ENCODE data around the gene MAN2A1. TPM values are rescaled to one million over a fixed set of nuclear protein-coding genes. Genes with fewer than 3 reads are reported as not detected.

MAN2A1 gene
- polyA plus RNA-seq, 1 donor from 2014 or later: 5.7 TPM

- no peak overlapping the region for H3K9ac ChIP-seq (ENCODE audit: low read length)
- no peak overlapping the region for H3K4me2 ChIP-seq (ENCODE audit: low read length)
- no peaks in the 10 kb centered on the region for H4K20me1 ChIP-seq (ENCODE audit: insufficient read depth)
Observed at GRCh38 chr5:109697339-109697738, 7.6 kb downstream of the MAN2A1 start.

GRCh38 chr5:109700516-109701153, 10.9 kb downstream of the MAN2A1 start:
- Histone ChIP-seq H3K4me2 (ENCODE audit: low read length) (no peak overlapping the region), H3K4me3 (ENCODE audit: low read length) (no peak overlapping the region), H3K27ac (ENCODE audit: low read length) (no peak overlapping the region), H3K9me2 (ENCODE audit: insufficient read depth, low read length) (no peaks in the 10 kb centered on the region), H3K79me2 (replicated peaks; ENCODE audit: insufficient read depth, low read length) (peaks cover 10% of the 10 kb centered on the region), H3K9me3 (ENCODE audit: low read length) (no peaks in the 10 kb centered on the region), H3K27me3 (ENCODE audit: insufficient read depth, low read depth, low read length) (no peaks in the 10 kb centered on the region), H3F3A (ENCODE audit: insufficient read depth, low read length, poor library complexity, severe bottlenecking) (no peaks in the 10 kb centered on the region), H3K9ac (ENCODE audit: low read length) (no peak overlapping the region), H3K36me3 (ENCODE audit: insufficient read depth, low read length) (no peaks in the 10 kb centered on the region), H2AFZ (ENCODE audit: low read depth, low read length) (no peak overlapping the region), H4K20me1 (ENCODE audit: insufficient read depth) (no peaks in the 10 kb centered on the region)
- TF ChIP-seq CTCF (IDR thresholded peaks at IDR 0.05; ENCODE audit: poor library complexity, severe bottlenecking): no peak

More at GRCh38 chr5:109697339-109697738, 7.6 kb downstream of the MAN2A1 start:
- Histone ChIP-seq H3K4me3 (ENCODE audit: low read length) (no peak overlapping the region), H3K27ac (ENCODE audit: low read length) (no peak overlapping the region), H3K9me2 (ENCODE audit: insufficient read depth, low read length) (no peaks in the 10 kb centered on the region), H3K79me2 (replicated peaks; ENCODE audit: insufficient read depth, low read length) (peaks cover 32% of the 10 kb centered on the region), H2AFZ (ENCODE audit: low read depth, low read length) (no peak overlapping the region), H3K9me3 (ENCODE audit: low read length) (no peaks in the 10 kb centered on the region), H3F3A (ENCODE audit: insufficient read depth, low read length, poor library complexity, severe bottlenecking) (no peaks in the 10 kb centered on the region), H3K27me3 (ENCODE audit: insufficient read depth, low read depth, low read length) (no peaks in the 10 kb centered on the region), H3K36me3 (ENCODE audit: insufficient read depth, low read length) (no peaks in the 10 kb centered on the region)
- TF ChIP-seq CTCF (IDR thresholded peaks at IDR 0.05; ENCODE audit: poor library complexity, severe bottlenecking): no peak
- no peak for TF ChIP-seq MXI1 (conservative IDR thresholded peaks at IDR 0.05; ENCODE audit: poor library complexity, severe bottlenecking)
- no peak for TF ChIP-seq REST (IDR thresholded peaks at IDR 0.05; ENCODE audit: borderline replicate concordance)

- Histone ChIP-seq H3K27me3 (ENCODE audit: insufficient read depth, low read depth, low read length) (no peaks in the 10 kb centered on the region), H3K4me2 (ENCODE audit: low read length) (no peak overlapping the region), H3K9me2 (ENCODE audit: insufficient read depth, low read length) (no peaks in the 10 kb centered on the region), H3K9ac (ENCODE audit: low read length) (no peak overlapping the region), H4K20me1 (ENCODE audit: insufficient read depth) (no peaks in the 10 kb centered on the region), H3K9me3 (ENCODE audit: low read length) (no peaks in the 10 kb centered on the region), H3F3A (ENCODE audit: insufficient read depth, low read length, poor library complexity, severe bottlenecking) (no peaks in the 10 kb centered on the region), H3K4me3 (ENCODE audit: low read length) (no peak overlapping the region), H2AFZ (ENCODE audit: low read depth, low read length) (no peak overlapping the region), H3K79me2 (replicated peaks; ENCODE audit: insufficient read depth, low read length) (peaks cover 7% of the 10 kb centered on the region), H3K27ac (ENCODE audit: low read length) (no peak overlapping the region), H3K36me3 (ENCODE audit: insufficient read depth, low read length) (no peaks in the 10 kb centered on the region)
- TF ChIP-seq SMC3 (conservative IDR thresholded peaks at IDR 0.05; ENCODE audit: poor library complexity) (no peak), RAD21 (conservative IDR thresholded peaks at IDR 0.05) (no peak), EZH2 (IDR thresholded peaks at IDR 0.05; ENCODE audit: borderline replicate concordance, insufficient read depth, low read length, poor library complexity, severe bottlenecking) (no peak), TAF1 (IDR thresholded peaks at IDR 0.05; ENCODE audit: low read depth) (no peak), EP300 (conservative IDR thresholded peaks at IDR 0.05; ENCODE audit: poor library complexity, severe bottlenecking) (no peak), CTCF (IDR thresholded peaks at IDR 0.05; ENCODE audit: poor library complexity, severe bottlenecking) (no peak), MXI1 (conservative IDR thresholded peaks at IDR 0.05; ENCODE audit: poor library complexity, severe bottlenecking) (no peak)
Observed at GRCh38 chr5:109701252-109701651, 11.5 kb downstream of the MAN2A1 start.

All from neural cell (in vitro differentiated cells).